Esophagus squamous epithelium (tissue), 4 donors: ENCODE results near the gene LARGE1.

Experiments used
- CTCF ChIP-seq, 6 experiments: fragments of 450-650 bp in 4 of 6; fragments of 200-600 bp in 2 of 6; sonication (generic) in 2 of 6; IDR thresholded peaks; one replicate each; pipeline ENCODE4 v1.5.1; 2016 to 2019; ENCODE audit warnings: antibody characterized with exemption in 6 of 6, mild to moderate bottlenecking in 4 of 6, moderate library complexity in 4 of 6
- POLR2A ChIP-seq, 4 donors: fragments of 450-650 bp; IDR thresholded peaks; one replicate each; pipeline ENCODE4 v1.6.1; 2017; ENCODE audit warnings: antibody characterized with exemption in 4 of 4, mild to moderate bottlenecking in 4 of 4, moderate library complexity in 3 of 4

DNA sequence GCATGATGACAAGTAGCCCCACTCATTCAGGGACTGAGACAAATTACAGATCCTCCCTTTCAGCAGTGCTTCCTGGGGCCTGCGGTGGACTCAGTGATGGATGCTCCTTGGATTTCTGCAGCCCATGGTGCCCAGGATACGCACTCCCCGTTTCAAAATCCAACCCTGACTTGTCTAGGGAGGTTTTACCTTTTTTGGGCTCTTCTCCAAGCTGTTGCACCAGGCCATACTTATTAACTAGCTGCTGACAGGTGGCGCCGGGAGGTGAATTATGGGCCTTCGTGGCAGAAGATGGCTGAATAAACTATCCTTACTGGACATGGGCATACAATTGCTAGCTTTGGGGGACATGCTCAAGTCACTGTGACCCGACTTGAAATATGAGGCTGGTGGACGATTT, 537.8 kb downstream of the LARGE1 start:
- TF ChIP-seq CTCF (IDR thresholded peaks at IDR 0.05) (no peak), POLR2A (IDR thresholded peaks at IDR 0.05) (no peak)
